OCI-LY7 (cell line): ENCODE data around the gene PRIMPOL. TPM values are rescaled to one million over a fixed set of nuclear protein-coding genes. Genes with fewer than 3 reads are reported as not detected.
"Not testable (repeated sequence)": the region's sequence is repeated elsewhere in the genome, so short reads cannot be mapped to it uniquely, and the experiment has no call there.

ENCODE experiments used
- BruUV-seq: library from RNA; stranded (reverse); fragments of 400-500 nt; replicated peaks from 2 replicates; lab custom pipeline; 2021; lab: Mats Ljungman, UMichigan
- CTCF ChIA-PET: fragments of 300-600 bp; sonication (Branson Sonifier 250); formaldehyde crosslinking; loops from one replicate; lab custom pipeline; 2022; ENCODE audit warnings: antibody characterized with exemption; ENCODE audit not compliant: unreplicated experiment; lab: Charles Lee
- POLR2A ChIA-PET: fragments of 300-600 bp; sonication (Branson Sonifier 250); formaldehyde crosslinking; loops from one replicate; lab custom pipeline; 2022; ENCODE audit warnings: antibody characterized with exemption; lab: Charles Lee
- DNase-seq: peaks from one replicate; pipeline ENCODE4 v3.0.0-alpha.2; 2015; ENCODE audit warnings: low spot score
- H2AFZ ChIP-seq: fragments of 200-600 bp; sonication (generic), shearing (Covaris generic); 2 replicates; pipeline ENCODE4 v1.6.1; 2014; ENCODE audit warnings: mild to moderate bottlenecking, antibody characterized with exemption, low read length, moderate library complexity
- H3K27ac ChIP-seq: fragments of 200-600 bp; sonication (generic); 2 replicates; pipeline ENCODE4 v1.5.1; 2014; ENCODE audit warnings: mixed run types, low read depth, mild to moderate bottlenecking, moderate library complexity, low read length, inconsistent platforms; ENCODE audit not compliant: poor library complexity, severe bottlenecking
- H3K36me3 ChIP-seq: fragments of 200-600 bp; sonication (generic); 2 replicates; pipeline ENCODE4 v1.6.1; 2014; ENCODE audit warnings: mild to moderate bottlenecking, antibody characterized with exemption, low read length, moderate library complexity, mixed read lengths; ENCODE audit not compliant: insufficient read depth
- H3K4me1 ChIP-seq: fragments of 200-600 bp; sonication (generic); 2 replicates; pipeline ENCODE4 v1.5.1; 2014; ENCODE audit warnings: mild to moderate bottlenecking, low read length; ENCODE audit not compliant: insufficient read depth, poor library complexity, severe bottlenecking
- H3K4me2 ChIP-seq: fragments of 200-600 bp; sonication (generic); 2 replicates; pipeline ENCODE4 v1.6.1; 2014; ENCODE audit warnings: mild to moderate bottlenecking, low read length
- H3K4me3 ChIP-seq: fragments of 200-600 bp; sonication (generic); 2 replicates; pipeline ENCODE4 v1.5.1; 2014; ENCODE audit warnings: mild to moderate bottlenecking, low read depth, low read length; ENCODE audit not compliant: poor library complexity, severe bottlenecking
- H3K79me2 ChIP-seq: fragments of 200-600 bp; sonication (generic); 2 replicates; pipeline ENCODE4 v1.6.1; 2016; ENCODE audit warnings: low read depth, mild to moderate bottlenecking, low read length, moderate library complexity, mixed read lengths; ENCODE audit not compliant: insufficient read depth
- H3K9me2 ChIP-seq: fragments of 200-600 bp; sonication (generic); 2 replicates; pipeline ENCODE4 v1.6.1; 2016; ENCODE audit warnings: mild to moderate bottlenecking, low read length, mixed read lengths; ENCODE audit not compliant: insufficient read depth
- H3K9me3 ChIP-seq: fragments of 200-600 bp; sonication (generic); 2 replicates; pipeline ENCODE4 v1.6.1; 2014; ENCODE audit warnings: mild to moderate bottlenecking, mixed run types, low read length, mixed read lengths
- H4K20me1 ChIP-seq: fragments of 200-600 bp; sonication (generic); 2 replicates; pipeline ENCODE4 v1.6.1; 2014; ENCODE audit warnings: mild to moderate bottlenecking, antibody characterized with exemption, low read length, moderate library complexity, mixed read lengths; ENCODE audit not compliant: insufficient read depth
- EZH2phosphoT487 ChIP-seq: fragments of 200-600 bp; sonication (generic); IDR thresholded peaks from 2 replicates; pipeline ENCODE4 v1.6.1; 2018; ENCODE audit warnings: low read depth, borderline replicate concordance, mild to moderate bottlenecking, mixed run types, antibody characterized with exemption, low read length, moderate library complexity, mixed read lengths
- intact Hi-C: fragments of 100-400 bp; cut with micrococcal nuclease; formaldehyde crosslinking; loops from one replicate; pipeline ENCODE4 v1.10.0; 2022; ENCODE audit not compliant: unreplicated experiment
- total RNA-seq, 2 experiments: library from RNA; depleted of rRNA in 1 of 2; stranded (reverse); fragments of >200 nt in 1 of 2; shearing (Covaris generic) in 1 of 2; gene quantifications; 2 replicates each; pipeline ENCODE4 v1.2.3, GENCODE V29; 2014 to 2022
- TF ChIP-seq, protein P1 (sequence below): fragments of 200-600 bp; sonication (generic); conservative IDR thresholded peaks from 2 replicates; pipeline ENCODE4 v1.5.1; 2014; ENCODE audit warnings: mild to moderate bottlenecking, antibody characterized with exemption, low read length, moderate library complexity, mixed read lengths

PRIMPOL gene
- total RNA-seq, 2 experiments from 2014 or later = 8.8 to 23.4 TPM

- Histone ChIP-seq H3K27ac (no peak overlapping the region), H2AFZ (no peak overlapping the region), H3K4me2 (no peak overlapping the region), H3K79me2 (no peaks in the 10 kb centered on the region), H4K20me1 (no peaks in the 10 kb centered on the region), H3K4me3 (no peak overlapping the region), H3K9me3 (no peaks in the 10 kb centered on the region), H3K9me2 (no peaks in the 10 kb centered on the region), H3K36me3 (peaks cover 5% of the 10 kb centered on the region), H3K4me1 (no peaks in the 10 kb centered on the region)
- no TSS peak for BruUV-seq
- no peak for TF ChIP-seq EZH2phosphoT487
- TF ChIP-seq, protein P1, sequence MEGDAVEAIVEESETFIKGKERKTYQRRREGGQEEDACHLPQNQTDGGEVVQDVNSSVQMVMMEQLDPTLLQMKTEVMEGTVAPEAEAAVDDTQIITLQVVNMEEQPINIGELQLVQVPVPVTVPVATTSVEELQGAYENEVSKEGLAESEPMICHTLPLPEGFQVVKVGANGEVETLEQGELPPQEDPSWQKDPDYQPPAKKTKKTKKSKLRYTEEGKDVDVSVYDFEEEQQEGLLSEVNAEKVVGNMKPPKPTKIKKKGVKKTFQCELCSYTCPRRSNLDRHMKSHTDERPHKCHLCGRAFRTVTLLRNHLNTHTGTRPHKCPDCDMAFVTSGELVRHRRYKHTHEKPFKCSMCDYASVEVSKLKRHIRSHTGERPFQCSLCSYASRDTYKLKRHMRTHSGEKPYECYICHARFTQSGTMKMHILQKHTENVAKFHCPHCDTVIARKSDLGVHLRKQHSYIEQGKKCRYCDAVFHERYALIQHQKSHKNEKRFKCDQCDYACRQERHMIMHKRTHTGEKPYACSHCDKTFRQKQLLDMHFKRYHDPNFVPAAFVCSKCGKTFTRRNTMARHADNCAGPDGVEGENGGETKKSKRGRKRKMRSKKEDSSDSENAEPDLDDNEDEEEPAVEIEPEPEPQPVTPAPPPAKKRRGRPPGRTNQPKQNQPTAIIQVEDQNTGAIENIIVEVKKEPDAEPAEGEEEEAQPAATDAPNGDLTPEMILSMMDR = no peak
- DNase-seq = no peak
- ChIA-PET POLR2A (no interaction called here), CTCF (no interaction called here)
- intact Hi-C loops = no loop called here
These were observed 29.2 kb upstream of the PRIMPOL start for GRCh38 chr4:184620212-184620867.

DNA sequence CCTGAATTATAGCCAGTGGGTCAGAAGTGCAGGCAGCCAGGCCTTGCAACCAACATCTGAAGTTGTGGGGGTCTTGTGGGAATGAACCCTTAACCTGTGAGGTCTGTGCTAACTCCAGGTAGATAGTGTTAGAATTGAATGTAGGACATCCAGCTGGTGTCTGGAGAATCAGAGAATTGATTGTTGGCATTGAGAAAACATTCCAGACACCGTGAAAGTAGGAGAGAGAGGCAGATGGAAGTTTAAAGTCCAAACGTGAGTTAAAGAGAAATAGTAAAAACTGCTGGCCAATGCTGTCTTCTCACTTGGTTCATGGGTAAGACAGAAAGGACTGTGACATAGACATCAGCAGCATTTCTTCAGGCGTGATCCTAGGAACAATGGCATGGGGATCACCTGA lies 28.0 kb upstream of the PRIMPOL start:
- H3K4me2 ChIP-seq = no peak overlapping the region
- POLR2A ChIA-PET = no interaction called here

GRCh38 chr4:184624504-184624903 lies 25.0 kb upstream of the PRIMPOL start:
- not testable (repeated sequence) for DNase-seq, H3K4me2 ChIP-seq, H3K4me3 ChIP-seq

More for the DNA sequence above, 28.0 kb upstream of the PRIMPOL start:
- Histone ChIP-seq H3K27ac (no peak overlapping the region), H3K36me3 (peaks cover 12% of the 10 kb centered on the region), H3K79me2 (no peaks in the 10 kb centered on the region), H3K9me2 (no peaks in the 10 kb centered on the region), H3K9me3 (no peaks in the 10 kb centered on the region), H3K4me3 (no peak overlapping the region), H2AFZ (no peak overlapping the region), H3K4me1 (no peaks in the 10 kb centered on the region), H4K20me1 (no peaks in the 10 kb centered on the region)
- intact Hi-C loops = no loop called here
- CTCF ChIA-PET = no interaction called here
- DNase-seq = no peak
- BruUV-seq = no TSS peak
- TF ChIP-seq, protein P1 = no peak
- TF ChIP-seq EZH2phosphoT487 = no peak

More at GRCh38 chr4:184624504-184624903, 25.0 kb upstream of the PRIMPOL start:
- H3K9me3 ChIP-seq, H4K20me1 ChIP-seq, H3K79me2 ChIP-seq, H3K27ac ChIP-seq, intact Hi-C loops, BruUV-seq, H2AFZ ChIP-seq, CTCF ChIA-PET, H3K4me1 ChIP-seq, H3K9me2 ChIP-seq: not testable (repeated sequence)
- POLR2A ChIA-PET = interaction anchor here (0.6 kb wide), 2 partner anchors 13 to 100 kb away, joined by 3 read pairs; no protein-coding TSS in a partner anchor
- peaks cover 42% of the 10 kb centered on the region for H3K36me3 ChIP-seq
